Astrocyte of the spinal cord (primary cell): ENCODE results near the gene LTV1.

ENCODE experiments used
- DNase-seq: peaks from one replicate; pipeline ENCODE4 v3.0.0; 2011; ENCODE audit warnings: low read depth, low spot score
- H3K4me3 ChIP-seq: 2 replicates; pipeline ENCODE4 v1.5.1; 2011; ENCODE audit warnings: low read depth, mild to moderate bottlenecking, low read length, moderate library complexity
- CTCF ChIP-seq: IDR thresholded peaks from 2 replicates; pipeline ENCODE4 v1.5.1; 2012; ENCODE audit warnings: low read depth, mild to moderate bottlenecking, low read length, inconsistent platforms
- in situ Hi-C: cut with HindIII; loops from 2 replicates; pipeline ENCODE4 v1.10.0; 2017; ENCODE audit warnings: low sequenced_read_pairs

LTV1 gene

GRCh38 chr6:143912671-143913070 is 69.5 kb downstream of the LTV1 start:
- DNase-seq: no peak
- no peak for TF ChIP-seq CTCF
- in situ Hi-C loops: no loop called here
- no peak overlapping the region for H3K4me3 ChIP-seq
